Measurements from ENCODE around the gene RIBC2.
"Not testable (repeated sequence)": the region's sequence is repeated elsewhere in the genome, so short reads cannot be mapped to it uniquely, and the experiment has no call there.

The RIBC2 gene

GRCh38 chr22:45413368-45414211 lies at the start of gene RIBC2, which contains the start of gene SMC1B:
RIBC2 (plus strand) TSS chr22:45413693; CDS start chr22:45413887, 194 bp downstream.
SMC1B (minus strand) TSS chr22:45413599; CDS start chr22:45413567, 32 bp downstream.
- DNase-seq, result peak; percentile 88

DNA sequence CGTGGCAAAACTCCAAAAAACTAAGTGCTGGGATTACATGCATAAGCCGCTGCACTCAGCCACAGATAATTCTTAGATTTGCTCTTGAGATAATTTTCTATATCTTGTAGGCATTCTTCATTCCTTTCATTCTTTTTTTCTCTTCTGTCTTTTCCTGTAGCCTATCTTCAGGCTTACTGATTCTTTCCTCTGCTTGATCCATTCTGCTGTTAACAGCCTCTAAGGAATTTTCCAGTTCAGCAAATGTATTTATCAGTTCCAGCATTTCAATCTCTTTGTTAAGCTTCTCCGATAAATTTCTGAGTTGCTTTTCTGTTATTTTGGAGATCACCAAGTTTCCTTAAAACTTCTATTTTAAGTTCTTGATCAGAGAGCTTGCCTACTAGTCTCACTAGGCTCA lies 46.8 kb upstream of the RIBC2 start:
- DNase-seq, result no peak

- DNase-seq, result not testable (repeated sequence)
Observed at GRCh38 chr22:45373592-45373991, 39.9 kb upstream of the RIBC2 start.

- no peak for DNase-seq
Observed at GRCh38 chr22:45376009-45376408, 37.5 kb upstream of the RIBC2 start.

DNA sequence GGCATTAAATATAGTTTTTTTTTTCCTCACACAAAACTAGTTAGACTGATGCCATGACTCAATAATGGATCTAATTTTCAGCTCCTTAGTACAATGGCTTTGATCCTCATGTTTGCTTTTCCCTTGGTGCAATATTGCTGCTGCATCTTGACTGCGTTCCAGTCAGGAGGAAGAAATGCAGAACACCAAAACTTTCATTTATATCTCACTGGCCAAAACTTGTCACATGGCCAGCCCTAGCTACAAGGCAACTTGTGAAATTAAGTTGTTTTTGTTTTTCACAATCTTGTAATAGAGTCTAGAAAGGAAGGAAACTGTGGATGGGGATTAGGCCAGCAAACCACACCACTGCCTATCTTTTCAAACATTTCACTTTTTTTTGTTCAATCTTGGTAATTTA lies 36.8 kb upstream of the RIBC2 start:
- DNase-seq, result peak; percentile 79

DNA sequence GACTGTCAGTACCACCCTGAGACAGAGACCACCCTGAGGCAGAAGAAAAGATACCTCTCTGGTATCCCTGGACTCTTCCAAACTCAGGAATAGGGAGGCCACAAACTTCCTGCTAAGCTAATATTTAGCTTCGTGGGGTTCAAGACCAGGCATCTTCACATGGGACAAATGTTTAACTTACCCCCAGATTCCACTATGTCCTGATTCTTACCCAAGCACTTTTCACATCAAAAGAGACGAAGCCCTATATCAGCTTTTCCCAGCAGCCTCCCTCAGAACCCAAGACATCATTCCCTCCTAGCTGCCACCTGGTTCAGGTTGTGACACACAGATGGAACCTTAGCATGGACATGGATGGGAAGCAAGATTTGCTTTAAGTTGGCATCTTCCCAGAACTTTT lies 32.1 kb upstream of the RIBC2 start:
- no peak for DNase-seq

GRCh38 chr22:45389546-45389945 lies 23.9 kb upstream of the RIBC2 start:
- no peak for DNase-seq

DNA sequence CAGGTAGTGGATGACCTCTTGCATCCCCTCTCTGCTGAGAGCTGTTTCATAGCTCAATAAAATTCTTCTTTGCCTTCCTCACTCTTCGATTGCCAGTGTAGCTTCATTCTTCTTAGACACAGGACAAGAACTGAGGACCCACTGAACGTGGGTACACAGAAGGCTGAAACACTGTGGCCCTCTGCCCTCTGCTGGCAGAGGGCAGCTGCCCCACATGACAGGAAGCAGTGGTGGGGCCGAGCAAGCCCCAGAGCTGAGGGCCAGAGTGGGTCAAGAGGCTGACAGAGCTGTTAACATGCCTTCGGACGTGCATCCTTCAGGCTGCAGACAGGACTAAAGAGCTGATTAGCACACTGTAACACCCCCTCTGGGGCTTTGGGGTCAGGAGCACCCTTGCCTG lies 15.7 kb upstream of the RIBC2 start:
- no peak for DNase-seq

GRCh38 chr22:45398214-45398613 lies 15.3 kb upstream of the RIBC2 start:
- DNase-seq, result no peak

DNA sequence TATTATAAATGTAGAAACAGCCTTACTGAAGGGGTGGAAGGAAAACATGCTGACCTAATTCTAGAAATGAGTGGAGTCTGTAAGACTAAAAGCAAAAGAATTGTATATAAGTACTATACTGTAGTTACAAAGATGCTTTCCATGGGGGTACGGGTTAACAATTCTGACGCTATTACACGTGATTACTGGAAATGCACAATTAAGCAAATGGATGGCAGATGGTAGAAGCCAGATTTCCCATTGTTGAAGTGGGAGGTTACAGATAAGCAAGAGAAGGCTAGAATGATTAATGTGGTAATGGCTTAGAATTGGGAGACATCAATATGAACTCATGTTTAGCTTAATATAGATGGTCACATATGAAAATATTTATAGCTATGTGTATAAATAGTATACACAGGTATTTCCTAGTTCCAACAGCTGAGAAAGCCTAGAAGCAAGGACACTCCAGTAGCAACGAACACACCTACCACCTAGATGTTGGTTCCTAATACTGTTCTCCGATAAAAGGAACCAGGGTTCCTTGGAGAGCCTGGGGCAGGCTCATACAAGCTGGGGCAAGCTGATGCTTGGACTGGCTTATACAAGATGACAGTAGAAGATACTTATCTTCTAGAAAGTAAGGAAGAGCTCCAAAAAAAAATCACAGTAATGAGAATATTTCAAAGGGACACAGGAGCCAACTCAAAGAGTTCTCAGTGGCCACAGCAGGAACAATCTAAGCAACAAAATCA lies 13.6 kb upstream of the RIBC2 start:
- DNase-seq, result no peak

DNA sequence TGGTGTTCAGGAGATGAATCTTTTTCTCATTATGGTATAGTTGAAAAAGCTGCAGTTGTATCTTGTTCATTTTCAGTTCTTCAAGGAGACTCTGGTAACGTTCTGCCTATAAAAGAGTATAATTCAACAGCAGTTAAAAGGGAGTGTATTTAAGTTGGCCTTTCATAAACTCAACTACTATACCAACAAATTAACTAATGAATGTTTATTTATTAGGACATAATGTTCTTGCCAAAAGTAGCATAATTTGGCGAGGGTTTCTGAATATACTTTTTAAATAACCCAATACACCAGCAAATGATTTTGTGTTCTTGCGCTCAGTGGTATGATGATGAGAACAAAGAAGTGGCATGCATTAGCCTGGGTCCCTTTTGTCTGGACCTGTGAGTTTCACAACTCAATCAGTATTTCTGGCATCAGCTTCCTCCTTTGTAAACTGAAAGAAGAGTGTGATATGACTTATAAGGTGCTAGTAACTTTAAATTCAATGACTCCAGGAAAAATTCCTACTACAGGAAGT lies 11.0 kb upstream of the RIBC2 start:
- no peak for DNase-seq

DNA sequence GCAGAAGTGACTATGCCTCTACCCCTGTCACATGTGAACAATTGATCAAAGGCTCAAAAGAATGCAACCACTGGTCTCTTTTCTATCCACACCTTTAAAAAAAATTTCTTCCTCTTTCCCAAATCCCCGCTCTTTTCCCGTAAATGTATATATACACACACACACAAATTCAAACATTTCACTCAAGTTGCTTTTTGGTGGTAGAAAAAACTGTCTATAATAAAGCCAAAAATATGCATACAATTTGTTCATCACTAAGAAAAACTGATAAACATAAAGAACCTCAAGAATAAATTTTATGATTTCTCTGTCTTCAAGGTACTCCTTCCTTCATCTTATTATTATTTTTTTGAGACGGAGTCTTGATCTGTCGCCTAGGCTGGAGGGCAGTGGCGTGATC lies 5.7 kb upstream of the RIBC2 start:
- no peak for DNase-seq

DNA sequence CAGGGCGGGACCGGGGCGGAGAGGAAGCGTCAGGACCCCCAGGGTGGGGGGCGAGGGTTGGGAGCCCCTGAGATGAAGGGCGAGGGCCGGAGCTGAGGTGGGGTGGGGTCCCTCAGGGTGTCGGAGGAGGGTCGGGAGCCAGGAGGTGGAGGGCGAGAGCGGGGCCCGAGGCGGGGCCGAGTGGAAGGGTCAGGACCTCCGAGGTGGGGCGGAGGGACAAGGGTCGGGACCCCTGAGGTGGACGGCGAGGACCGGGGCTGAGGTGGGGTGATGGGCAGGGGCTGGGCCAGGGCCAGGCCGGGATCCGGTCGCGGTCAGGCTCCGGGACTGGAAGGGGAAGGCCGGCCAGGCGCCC lies 503 bp upstream of the RIBC2 start:
- DNase-seq, result no peak

GRCh38 chr22:45418056-45418769 lies 4.7 kb downstream of the RIBC2 start:
- DNase-seq, result no peak

GRCh38 chr22:45418770-45419138 lies 5.3 kb downstream of the RIBC2 start:
- no peak for DNase-seq

DNA sequence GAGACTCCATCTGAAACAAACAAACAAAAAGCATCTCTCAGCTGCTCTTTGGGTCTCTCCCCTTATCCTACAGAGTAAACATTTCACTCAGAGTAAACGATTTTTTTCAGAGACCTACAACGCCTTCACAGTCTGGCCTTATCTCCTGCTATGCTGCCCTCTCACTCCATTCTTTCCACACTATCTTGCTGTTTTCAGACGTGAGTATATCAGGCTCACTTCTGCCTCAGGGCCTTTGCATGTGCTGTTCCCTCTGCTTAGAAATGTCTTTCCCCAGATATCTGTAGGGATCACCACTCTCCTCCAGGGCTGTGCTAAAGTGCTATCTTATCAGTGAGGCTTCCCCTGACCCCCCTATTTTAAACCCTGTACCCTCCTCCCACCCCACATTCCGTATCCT lies 6.5 kb downstream of the RIBC2 start:
- no peak for DNase-seq

DNA sequence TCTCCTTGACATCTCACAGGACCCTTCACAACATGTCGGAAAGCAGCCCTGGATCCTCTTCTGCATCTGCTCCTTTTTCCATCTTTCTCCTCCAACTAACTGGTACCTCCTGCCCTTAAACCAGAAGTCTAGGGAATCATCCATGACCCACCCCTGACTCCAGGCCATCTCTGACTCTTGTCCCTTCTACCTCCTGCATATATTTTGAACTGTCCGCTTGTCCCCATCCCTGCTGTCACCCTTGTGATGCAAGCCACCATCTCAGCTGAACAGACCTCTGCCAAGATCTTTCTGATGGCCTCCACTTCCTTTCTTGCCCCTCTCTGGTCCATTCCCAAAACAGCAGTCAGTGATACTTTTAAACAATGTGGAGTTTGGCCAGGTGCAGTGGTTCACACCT lies 7.0 kb downstream of the RIBC2 start:
- no peak for DNase-seq

DNA sequence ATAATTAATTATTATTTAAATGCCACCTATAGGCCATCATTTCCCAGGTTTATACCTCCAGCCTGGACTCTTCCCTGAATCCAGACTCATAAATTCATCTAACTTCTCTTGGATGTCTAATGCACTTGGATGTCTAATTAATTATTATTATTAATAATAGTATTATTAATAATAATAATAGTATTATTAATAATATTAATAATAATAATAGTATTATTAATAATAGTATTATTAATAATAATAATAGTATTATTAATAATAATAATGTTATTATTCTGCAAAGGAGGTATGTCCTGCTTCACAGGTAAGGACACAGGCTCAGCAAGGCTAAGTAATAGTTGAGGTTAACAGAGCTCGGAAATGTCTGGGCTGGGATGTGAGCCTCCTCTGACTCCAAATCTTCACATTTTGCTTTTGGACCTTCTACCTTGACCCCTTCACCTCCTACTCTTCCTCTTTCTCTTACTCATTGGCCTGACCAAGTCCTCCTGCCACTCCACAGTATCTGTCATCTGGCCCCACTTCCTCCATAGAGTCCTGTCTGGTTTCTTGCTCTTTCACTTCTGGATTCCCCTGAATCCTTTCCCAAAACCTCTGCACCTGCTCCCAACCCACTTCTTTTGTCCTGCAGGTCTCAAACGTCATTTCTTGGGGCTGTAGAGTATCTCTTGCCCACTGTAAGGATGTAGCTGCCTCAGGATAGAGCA lies 8.0 kb downstream of the RIBC2 start:
- DNase-seq, result no peak

DNA sequence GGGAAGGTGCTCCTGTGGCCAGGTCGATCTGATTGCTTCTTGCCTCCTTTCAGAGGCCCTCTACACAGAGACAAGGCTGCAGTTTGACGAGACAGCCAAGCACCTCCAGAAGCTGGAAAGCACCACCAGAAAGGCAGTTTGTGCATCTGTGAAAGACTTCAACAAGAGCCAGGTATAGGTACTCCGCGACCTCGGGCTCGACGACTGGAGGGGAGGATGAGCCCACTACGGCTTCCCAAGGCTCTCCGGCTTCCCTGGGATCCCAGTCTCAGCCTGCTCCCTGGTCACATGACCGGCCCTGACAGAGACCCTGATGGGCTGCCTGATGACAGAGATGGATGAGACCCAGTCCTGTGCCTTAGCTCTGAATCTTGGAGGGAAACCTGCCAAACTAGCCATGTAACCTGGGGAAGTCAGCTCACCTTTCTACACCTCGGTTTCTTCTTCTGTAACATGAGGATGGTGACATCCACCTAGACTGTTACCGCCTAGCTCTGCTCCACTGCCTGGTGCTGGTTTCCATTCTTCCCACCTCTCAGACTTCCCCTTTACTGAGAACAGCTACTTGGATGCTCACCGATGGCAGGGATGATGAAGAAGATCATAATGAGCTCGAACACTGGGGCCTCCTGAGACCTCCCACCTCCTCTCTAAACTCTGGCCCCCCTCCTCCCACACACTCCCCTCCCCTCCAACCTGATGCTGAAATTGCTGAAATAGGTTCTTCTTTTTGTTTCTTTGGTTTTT lies 8.9 kb downstream of the RIBC2 start:
- no peak for DNase-seq

DNA sequence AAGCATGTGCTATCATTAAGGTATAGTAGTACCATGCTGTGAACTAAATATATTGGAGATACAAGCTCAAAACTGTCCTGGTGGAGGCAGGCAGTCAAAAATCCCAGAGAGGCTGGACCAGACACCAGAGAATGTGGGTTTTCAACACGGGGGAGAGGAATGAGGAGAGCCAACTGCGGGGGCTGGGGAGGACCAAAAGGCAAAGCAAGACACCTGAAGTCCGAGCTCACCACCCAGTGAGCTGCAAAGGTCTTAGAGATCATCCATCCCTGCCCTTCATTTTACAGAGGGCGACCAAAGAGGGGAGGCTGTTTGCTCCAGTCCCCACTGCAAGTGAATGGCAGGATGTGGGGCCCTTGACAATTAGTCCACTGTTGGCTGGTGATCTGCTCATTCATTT lies 10.0 kb downstream of the RIBC2 start:
- DNase-seq, result no peak

DNA sequence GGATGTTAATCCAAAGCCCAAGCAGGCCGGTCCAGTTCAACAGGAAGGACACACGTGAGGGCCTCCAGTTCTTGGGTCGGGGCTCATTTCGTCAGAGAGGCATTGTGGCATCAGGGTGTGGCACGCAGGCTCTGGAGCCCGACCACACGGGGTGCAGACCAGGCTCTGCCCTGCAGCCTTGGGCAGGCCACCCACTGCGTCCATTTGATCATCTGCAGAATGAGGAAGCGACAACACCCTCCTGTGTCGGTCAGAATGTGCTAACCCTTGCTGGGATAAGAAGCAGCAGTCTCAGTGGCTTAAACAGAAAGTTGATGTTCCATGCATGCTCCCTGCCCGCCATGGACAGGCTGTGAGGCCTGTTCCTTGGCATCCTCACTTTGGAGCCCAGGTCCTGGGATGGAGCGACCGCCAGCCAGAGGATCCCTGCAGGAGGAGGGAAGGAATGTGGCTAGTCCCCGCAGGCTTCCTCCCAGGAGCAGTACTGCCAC lies 10.8 kb downstream of the RIBC2 start:
- no peak for DNase-seq

DNA sequence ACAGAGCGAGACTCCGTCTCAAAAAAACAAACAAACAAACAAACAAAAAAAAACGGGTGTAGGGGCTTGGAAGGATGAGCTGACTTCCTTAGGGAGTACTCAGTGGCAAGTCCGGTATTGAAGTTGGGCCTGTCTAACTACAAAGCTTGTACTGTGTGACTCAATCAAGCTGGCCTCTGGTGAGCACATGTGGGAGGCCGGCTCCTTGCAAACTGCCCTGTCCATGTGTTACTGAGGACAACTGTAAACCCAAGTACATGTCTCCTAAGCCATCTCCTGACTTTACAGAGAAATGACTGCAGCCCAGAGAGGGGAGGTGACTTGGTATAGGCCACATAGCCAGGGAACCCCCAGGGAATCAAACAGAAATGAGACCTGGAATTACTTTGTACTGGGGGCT lies 11.6 kb downstream of the RIBC2 start:
- no peak for DNase-seq

Data from GF-D8 (cell line).